Hepatocyte (in vitro differentiated cells): ENCODE results near the gene PDE3B. TPM values are rescaled to one million over a fixed set of nuclear protein-coding genes. Genes with fewer than 3 reads are reported as not detected.

Source experiments
- DNase-seq: peaks from one replicate; pipeline ENCODE4 v3.0.0-alpha.2; 2016; ENCODE audit warnings: low spot score
- H2AFZ ChIP-seq: fragments of 200-600 bp; sonication (generic); 2 replicates; pipeline ENCODE4 v1.6.0; 2016; ENCODE audit warnings: antibody characterized with exemption, mild to moderate bottlenecking
- H3K27ac ChIP-seq: fragments of 200-600 bp; sonication (generic); 2 replicates; pipeline ENCODE4 v1.5.1; 2016; ENCODE audit warnings: mild to moderate bottlenecking
- H3K27me3 ChIP-seq: fragments of 200-600 bp; sonication (generic); 2 replicates; pipeline ENCODE4 v1.6.1; 2016
- H3K36me3 ChIP-seq: fragments of 200-600 bp; sonication (generic); replicated peaks from 2 replicates; pipeline ENCODE4 v1.5.1; 2016; ENCODE audit warnings: low read depth; ENCODE audit not compliant: insufficient read depth
- H3K4me1 ChIP-seq: fragments of 200-600 bp; sonication (generic); 2 replicates; pipeline ENCODE4 v1.5.1; 2016; ENCODE audit warnings: mild to moderate bottlenecking, moderate library complexity; ENCODE audit not compliant: insufficient read depth
- H3K4me2 ChIP-seq: fragments of 200-600 bp; sonication (generic); 2 replicates; pipeline ENCODE4 v1.6.0; 2016
- H3K4me3 ChIP-seq: fragments of 200-600 bp; sonication (generic); 2 replicates; pipeline ENCODE4 v1.5.1; 2016; ENCODE audit warnings: mild to moderate bottlenecking
- H3K79me2 ChIP-seq: fragments of 200-600 bp; sonication (generic); 2 replicates; pipeline ENCODE4 v1.6.0; 2017; ENCODE audit warnings: mild to moderate bottlenecking
- H3K9me2 ChIP-seq: fragments of 200-600 bp; sonication (generic); replicated peaks from 2 replicates; pipeline ENCODE4 v1.6.0; 2017; ENCODE audit warnings: mild to moderate bottlenecking; ENCODE audit not compliant: insufficient read depth
- H3K9me3 ChIP-seq: fragments of 200-600 bp; sonication (generic); 2 replicates; pipeline ENCODE4 v1.5.1; 2016; ENCODE audit warnings: low read depth, mild to moderate bottlenecking
- H4K20me1 ChIP-seq: fragments of 200-600 bp; sonication (generic); 2 replicates; pipeline ENCODE4 v1.6.0; 2016; ENCODE audit warnings: mild to moderate bottlenecking; ENCODE audit not compliant: insufficient read depth, poor library complexity, severe bottlenecking
- CTCF ChIP-seq: fragments of 200-600 bp; sonication (generic); IDR thresholded peaks from 2 replicates; pipeline ENCODE4 v1.5.1; 2016; ENCODE audit warnings: antibody characterized with exemption, mild to moderate bottlenecking; ENCODE audit not compliant: poor library complexity
- EZH2 ChIP-seq: fragments of 200-600 bp; sonication (generic); IDR thresholded peaks from 2 replicates; pipeline ENCODE4 v1.6.1; 2016; ENCODE audit warnings: antibody characterized with exemption, mild to moderate bottlenecking, borderline replicate concordance
- EZH2phosphoT487 ChIP-seq: fragments of 200-600 bp; sonication (generic); IDR thresholded peaks from one replicate; pipeline ENCODE4 v1.6.1; 2018; ENCODE audit warnings: antibody characterized with exemption, mild to moderate bottlenecking, low read depth, moderate library complexity; ENCODE audit not compliant: unreplicated experiment, severe bottlenecking
- WGBS: methylation state at CpG from one replicate; pipeline ENCODE4 v1.1.6; 2016; ENCODE audit warnings: low lambda C conversion rate; ENCODE audit errors: missing lambda C conversion rate; 5-methylcytosine and 5-hydroxymethylcytosine counted together
- polyA plus RNA-seq: library from polyadenylated mRNA; unstranded; fragments of >200 nt; fragmentation: Nextera tagmentation; extraction: Ambion mirVana; gene quantifications from 2 replicates; pipeline ENCODE4 v1.2.1, GENCODE V29; 2016
- total RNA-seq: library from RNA; depleted of rRNA; stranded (reverse); fragments of >200 nt; gene quantifications from 2 replicates; pipeline ENCODE4 v1.2.3, GENCODE V29; 2014

The PDE3B gene
- total and polyA plus RNA-seq, 2 experiments from 2014 or later: 15.8 to 46.3 TPM

- Histone ChIP-seq H3K4me1 (no peaks in the 10 kb centered on the region), H3K36me3 (no peaks in the 10 kb centered on the region), H3K4me3 (peak overlapping the region; percentile 16), H3K27me3 (no peaks in the 10 kb centered on the region), H3K27ac (no peak overlapping the region), H3K9me3 (no peaks in the 10 kb centered on the region), H3K79me2 (no peaks in the 10 kb centered on the region), H3K4me2 (peak overlapping the region; percentile 80), H3K9me2 (no peaks in the 10 kb centered on the region), H4K20me1 (no peaks in the 10 kb centered on the region), H2AFZ (peak overlapping the region; percentile 63)
- peak; percentile 58 for DNase-seq
- no peak for TF ChIP-seq EZH2phosphoT487
- TF ChIP-seq CTCF: peak; percentile 18
- 53% methylated on average over 55 of the region's 58 CpGs for WGBS
Observed at GRCh38 chr11:14905104-14906033, 261.8 kb downstream of the PDE3B start.

- H3K79me2 ChIP-seq: no peaks in the 10 kb centered on the region
- WGBS: 91% methylated on average over 5 of the region's 5 CpGs
- no peaks in the 10 kb centered on the region for H4K20me1 ChIP-seq
- no peak overlapping the region for H3K4me2 ChIP-seq
- no peak overlapping the region for H3K27ac ChIP-seq
- TF ChIP-seq CTCF (no peak), EZH2phosphoT487 (no peak), EZH2 (no peak)
- no peak overlapping the region for H3K4me3 ChIP-seq
- no peaks in the 10 kb centered on the region for H3K36me3 ChIP-seq
- DNase-seq: no peak
- no peaks in the 10 kb centered on the region for H3K27me3 ChIP-seq
- no peak overlapping the region for H2AFZ ChIP-seq
- no peaks in the 10 kb centered on the region for H3K9me3 ChIP-seq
- no peaks in the 10 kb centered on the region for H3K4me1 ChIP-seq
- H3K9me2 ChIP-seq: no peaks in the 10 kb centered on the region
Observed at GRCh38 chr11:14906578-14906977, 263.0 kb downstream of the PDE3B start.

GRCh38 chr11:14906993-14907392, 263.4 kb downstream of the PDE3B start:
- WGBS: 98% methylated on average over 6 of the region's 6 CpGs

More at GRCh38 chr11:14906993-14907392, 263.4 kb downstream of the PDE3B start:
- H3K27ac ChIP-seq: no peak overlapping the region
- no peak overlapping the region for H3K4me2 ChIP-seq
- no peaks in the 10 kb centered on the region for H3K79me2 ChIP-seq
- no peaks in the 10 kb centered on the region for H4K20me1 ChIP-seq
- TF ChIP-seq EZH2phosphoT487: no peak
- no peak for TF ChIP-seq EZH2
- no peak for TF ChIP-seq CTCF
- no peaks in the 10 kb centered on the region for H3K4me1 ChIP-seq
- H3K4me3 ChIP-seq: no peak overlapping the region
- no peak overlapping the region for H2AFZ ChIP-seq
- H3K9me2 ChIP-seq: no peaks in the 10 kb centered on the region
- H3K9me3 ChIP-seq: no peaks in the 10 kb centered on the region
- DNase-seq: peak; percentile 8
- no peaks in the 10 kb centered on the region for H3K36me3 ChIP-seq
- H3K27me3 ChIP-seq: no peaks in the 10 kb centered on the region
